HG03442 (cell line): ENCODE results near the gene NPC2.
"Not testable (repeated sequence)": the region's sequence is repeated elsewhere in the genome, so short reads cannot be mapped to it uniquely, and the experiment has no call there.

Experiments used
- ATAC-seq: cut with Tn5 transposase; IDR thresholded peaks from one replicate; pipeline ENCODE4 v1.9.1; 2021; ENCODE audit warnings: mild to moderate bottlenecking, moderate library complexity; ENCODE audit not compliant: unreplicated experiment

Gene NPC2

GRCh38 chr14:74492776-74493342 lies at the start of gene NPC2:
NPC2 (minus strand) TSS chr14:74493305; CDS start chr14:74493274, 31 bp downstream.
- peak; percentile 16 for ATAC-seq

GRCh38 chr14:74542056-74542685 lies 49.1 kb upstream of the NPC2 start:
- ATAC-seq = no peak

GRCh38 chr14:74541225-74541624 lies 48.1 kb upstream of the NPC2 start:
- ATAC-seq = no peak

GRCh38 chr14:74539503-74539902 lies 46.4 kb upstream of the NPC2 start:
- no peak for ATAC-seq

GRCh38 chr14:74538411-74539391 lies 45.6 kb upstream of the NPC2 start:
- no peak for ATAC-seq

GRCh38 chr14:74536336-74536735 lies 43.2 kb upstream of the NPC2 start:
- ATAC-seq = not testable (repeated sequence)

GRCh38 chr14:74535756-74536325 lies 42.7 kb upstream of the NPC2 start:
- ATAC-seq = no peak

GRCh38 chr14:74533576-74533975 lies 40.5 kb upstream of the NPC2 start:
- no peak for ATAC-seq

GRCh38 chr14:74532246-74532645 lies 39.1 kb upstream of the NPC2 start:
- ATAC-seq = no peak

GRCh38 chr14:74531467-74531866 lies 38.4 kb upstream of the NPC2 start:
- no peak for ATAC-seq

GRCh38 chr14:74531006-74531405 lies 37.9 kb upstream of the NPC2 start:
- no peak for ATAC-seq

GRCh38 chr14:74528886-74529285 lies 35.8 kb upstream of the NPC2 start:
- no peak for ATAC-seq

GRCh38 chr14:74528406-74528805 lies 35.3 kb upstream of the NPC2 start:
- no peak for ATAC-seq

GRCh38 chr14:74527736-74528280 lies 34.7 kb upstream of the NPC2 start:
- no peak for ATAC-seq

- ATAC-seq = no peak
Measured at GRCh38 chr14:74526854-74527585, 33.9 kb upstream of the NPC2 start.

GRCh38 chr14:74525361-74525851 lies 32.3 kb upstream of the NPC2 start:
- ATAC-seq = no peak

- ATAC-seq = no peak
Measured at GRCh38 chr14:74524812-74525135, 31.7 kb upstream of the NPC2 start.

GRCh38 chr14:74524076-74524811 lies 31.1 kb upstream of the NPC2 start:
- no peak for ATAC-seq

GRCh38 chr14:74522740-74523139 lies 29.6 kb upstream of the NPC2 start:
- ATAC-seq = no peak

GRCh38 chr14:74521756-74522155 lies 28.7 kb upstream of the NPC2 start:
- no peak for ATAC-seq
